Neural progenitor cell (in vitro differentiated cells): Measurements from ENCODE around the gene NPIPB12.
"Not testable (repeated sequence)": the region's sequence is repeated elsewhere in the genome, so short reads cannot be mapped to it uniquely, and the experiment has no call there.

Experiments
- CTCF ChIP-seq: fragments of 200-600 bp; sonication (generic); IDR thresholded peaks from 2 replicates; pipeline ENCODE4 v1.5.1; 2017; ENCODE audit warnings: antibody characterized with exemption, mild to moderate bottlenecking
- EZH2phosphoT487 ChIP-seq: fragments of 200-600 bp; sonication (generic); IDR thresholded peaks from 2 replicates; pipeline ENCODE4 v1.6.1; 2017; ENCODE audit warnings: antibody characterized with exemption

- TF ChIP-seq CTCF, EZH2phosphoT487: not testable (repeated sequence)
Measured at GRCh38 chr16:29506308-29506707, at the start of gene NPIPB12.
